GM10248 (cell line): ENCODE data around the gene HAPLN1.

Experiments
- CTCF ChIA-PET: fragments of 300-600 bp; sonication (Branson Sonifier 250); formaldehyde crosslinking; extraction: SDS; loops from one replicate; lab custom pipeline; 2021; ENCODE audit warnings: antibody characterized with exemption; lab: Yijun Ruan, JAX
- POLR2A ChIA-PET: fragments of 350-650 bp; sonication (Branson Sonifier 250); formaldehyde crosslinking; extraction: SDS; loops from one replicate; lab custom pipeline; 2020; ENCODE audit warnings: antibody characterized with exemption; lab: Yijun Ruan, JAX
- DNase-seq: peaks from one replicate; pipeline ENCODE4 v3.0.0; 2012; ENCODE audit errors: extremely low spot score
- TF ChIP-seq, protein P1 (sequence below): IDR thresholded peaks from 2 replicates; pipeline ENCODE4 v1.5.1; 2012; ENCODE audit warnings: mild to moderate bottlenecking, low read depth; ENCODE audit errors: extremely low read depth, missing control alignments, control extremely low read depth

The HAPLN1 gene

DNA sequence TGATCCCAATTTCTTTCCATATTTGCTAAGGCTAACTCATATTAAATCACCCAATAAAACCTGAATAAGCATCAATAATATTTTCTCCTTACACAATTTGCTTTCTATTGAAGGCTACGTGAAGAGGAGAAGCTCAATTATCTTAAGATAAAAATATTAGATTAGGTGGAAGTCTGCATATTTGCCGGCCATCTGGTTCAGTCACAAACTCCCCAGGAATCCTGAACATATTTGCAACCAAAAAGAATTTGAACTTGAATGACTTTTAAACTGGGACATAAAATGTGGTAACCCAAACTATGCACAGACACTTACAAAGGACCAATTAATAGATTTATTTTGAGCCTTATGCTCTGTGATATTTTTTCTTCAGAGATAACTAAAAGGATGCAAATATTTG, 92.3 kb downstream of the HAPLN1 start:
- ChIA-PET CTCF (no interaction called here), POLR2A (no interaction called here)
- DNase-seq = no peak
- TF ChIP-seq, protein P1, sequence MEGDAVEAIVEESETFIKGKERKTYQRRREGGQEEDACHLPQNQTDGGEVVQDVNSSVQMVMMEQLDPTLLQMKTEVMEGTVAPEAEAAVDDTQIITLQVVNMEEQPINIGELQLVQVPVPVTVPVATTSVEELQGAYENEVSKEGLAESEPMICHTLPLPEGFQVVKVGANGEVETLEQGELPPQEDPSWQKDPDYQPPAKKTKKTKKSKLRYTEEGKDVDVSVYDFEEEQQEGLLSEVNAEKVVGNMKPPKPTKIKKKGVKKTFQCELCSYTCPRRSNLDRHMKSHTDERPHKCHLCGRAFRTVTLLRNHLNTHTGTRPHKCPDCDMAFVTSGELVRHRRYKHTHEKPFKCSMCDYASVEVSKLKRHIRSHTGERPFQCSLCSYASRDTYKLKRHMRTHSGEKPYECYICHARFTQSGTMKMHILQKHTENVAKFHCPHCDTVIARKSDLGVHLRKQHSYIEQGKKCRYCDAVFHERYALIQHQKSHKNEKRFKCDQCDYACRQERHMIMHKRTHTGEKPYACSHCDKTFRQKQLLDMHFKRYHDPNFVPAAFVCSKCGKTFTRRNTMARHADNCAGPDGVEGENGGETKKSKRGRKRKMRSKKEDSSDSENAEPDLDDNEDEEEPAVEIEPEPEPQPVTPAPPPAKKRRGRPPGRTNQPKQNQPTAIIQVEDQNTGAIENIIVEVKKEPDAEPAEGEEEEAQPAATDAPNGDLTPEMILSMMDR = no peak

DNA sequence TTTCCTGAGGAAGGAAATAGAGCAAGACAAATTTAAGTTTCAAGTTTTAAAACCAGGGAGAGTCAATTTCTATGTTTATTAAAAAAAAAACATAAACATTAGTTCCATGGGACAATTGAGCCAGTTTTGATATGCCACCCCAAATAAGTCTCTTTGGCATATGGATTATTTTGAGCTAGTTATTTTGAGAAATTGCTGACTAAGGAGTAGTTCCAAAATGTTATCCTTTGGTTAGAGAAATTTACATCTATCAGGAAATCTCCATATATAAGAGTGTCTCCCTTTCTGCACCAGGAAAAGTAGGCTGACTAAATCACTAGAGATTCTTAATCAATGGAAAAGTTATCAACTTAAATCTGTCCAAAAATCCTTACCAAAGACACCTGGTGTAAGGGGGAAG, 105.8 kb downstream of the HAPLN1 start:
- CTCF ChIA-PET = interaction anchor here (1.5 kb wide), 1 partner anchor 32 kb away, joined by 3 read pairs; no protein-coding TSS in a partner anchor
- no peak for DNase-seq
- TF ChIP-seq, protein P1 = no peak
- POLR2A ChIA-PET = no interaction called here

DNA sequence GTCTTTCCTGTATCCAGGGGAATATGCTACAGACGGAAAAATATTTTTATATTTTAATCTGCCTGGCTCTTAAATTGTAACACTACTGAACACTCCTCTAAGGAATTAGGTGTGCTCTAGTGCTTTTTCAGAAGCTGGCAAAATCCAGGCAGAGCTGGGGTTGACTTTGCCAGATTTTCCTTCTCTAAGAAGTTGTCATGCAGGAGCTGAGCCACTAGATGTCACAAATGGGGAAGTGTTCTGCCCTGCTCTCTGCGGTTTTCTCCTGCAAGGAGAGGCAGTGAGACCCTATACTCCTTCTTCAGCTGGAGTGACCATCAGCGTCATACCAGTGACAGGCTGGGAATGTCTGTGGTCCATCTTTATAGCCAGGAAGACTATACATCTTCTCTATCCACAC, 112.5 kb downstream of the HAPLN1 start:
- ChIA-PET CTCF (interaction anchor here (1.1 to 2.9 kb wide), 2 partner anchors 8 to 18 kb away, joined by 3 to 10 read pairs; no protein-coding TSS in a partner anchor), POLR2A (no interaction called here)
- peak; percentile 20 for DNase-seq
- TF ChIP-seq, protein P1 = peak; percentile 50

DNA sequence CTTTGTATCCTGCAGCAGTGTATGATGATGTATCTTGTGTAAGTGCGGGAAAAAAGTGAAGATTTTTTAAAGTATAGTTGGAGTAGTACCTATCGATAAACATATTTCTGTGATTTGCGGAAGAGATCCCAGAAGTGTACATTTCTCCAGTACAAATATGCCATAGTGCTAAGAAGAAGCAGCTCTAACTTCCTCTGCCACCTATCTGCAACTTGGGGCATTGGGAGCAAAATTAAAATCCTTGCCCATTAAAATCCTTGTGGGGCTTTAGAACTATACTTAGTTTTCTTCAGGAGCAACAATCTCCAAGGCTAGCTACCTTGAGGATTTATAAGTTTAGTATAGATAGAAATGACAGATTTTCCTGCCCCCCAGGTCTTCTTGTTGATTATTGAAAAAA, 125.4 kb downstream of the HAPLN1 start:
- ChIA-PET CTCF (no interaction called here), POLR2A (no interaction called here)
- no peak for DNase-seq
- TF ChIP-seq, protein P1 = no peak

DNA sequence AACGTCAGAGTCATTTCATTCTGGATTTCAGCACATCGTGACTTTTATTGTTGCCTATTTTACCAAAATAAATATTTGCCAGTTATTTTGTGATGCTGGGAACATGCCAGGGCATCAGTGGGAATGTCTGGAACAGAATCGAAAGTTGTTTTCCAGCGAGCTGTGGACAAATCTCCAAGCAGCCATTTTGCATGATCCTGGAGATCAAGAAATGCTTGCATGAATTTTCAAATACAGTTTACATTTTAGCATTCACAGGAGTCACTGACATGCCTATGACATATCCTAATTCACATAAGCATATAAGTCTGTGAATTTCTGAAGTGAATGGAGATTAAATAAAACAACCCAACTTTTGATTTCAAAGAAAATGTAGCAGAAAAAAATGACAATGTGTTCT, 129.7 kb downstream of the HAPLN1 start:
- ChIA-PET POLR2A (no interaction called here), CTCF (no interaction called here)
- TF ChIP-seq, protein P1 = no peak
- no peak for DNase-seq

DNA sequence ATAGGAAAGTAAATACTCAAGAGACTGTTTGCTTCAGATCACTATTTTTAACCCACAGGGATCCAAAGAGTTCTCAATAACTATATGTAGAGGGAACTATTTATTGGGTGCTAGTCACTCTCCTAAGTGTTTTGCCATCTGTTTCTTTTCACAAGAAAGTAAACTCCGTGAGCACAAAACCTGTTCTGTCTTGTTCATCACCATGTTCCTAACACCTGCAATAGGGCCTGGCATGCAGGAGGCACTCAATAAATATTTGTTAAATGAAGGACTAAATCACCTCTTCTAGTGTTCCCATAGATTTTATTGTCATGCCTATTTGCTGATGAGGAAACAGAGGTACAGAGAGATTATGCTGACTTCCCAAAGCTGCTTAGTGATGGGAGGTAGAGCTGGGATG, 130.9 kb downstream of the HAPLN1 start:
- TF ChIP-seq, protein P1 = no peak
- ChIA-PET POLR2A (no interaction called here), CTCF (interaction anchor here (0.9 kb wide), 1 partner anchor 18 kb away, joined by 3 read pairs; no protein-coding TSS in a partner anchor)
- DNase-seq = no peak
